D721Med (cell line): ENCODE data around the gene KIFC3.

Source experiments
- DNase-seq: peaks from one replicate; pipeline ENCODE4 v3.0.0; 2011; ENCODE audit warnings: low spot score; ENCODE audit not compliant: insufficient read length
- FAIRE-seq: peaks from 2 replicates; lab custom pipeline; 2011; peaks lifted over from hg19 to GRCh38; lab: Jason Lieb, UNC
- CTCF ChIP-seq: IDR thresholded peaks from 2 replicates; pipeline ENCODE4 v1.5.1; 2012; ENCODE audit warnings: mild to moderate bottlenecking, control low read depth; ENCODE audit not compliant: insufficient read depth; ENCODE audit errors: missing control alignments

The KIFC3 gene

GRCh38 chr16:57823836-57824235 is 21.5 kb upstream of the KIFC3 start:
- no peak for DNase-seq
- no peak for FAIRE-seq

GRCh38 chr16:57822856-57823255 is 20.6 kb upstream of the KIFC3 start:
- FAIRE-seq: no peak
- TF ChIP-seq CTCF: no peak
- DNase-seq: no peak

More at GRCh38 chr16:57823836-57824235, 21.5 kb upstream of the KIFC3 start:
- TF ChIP-seq CTCF: no peak

- TF ChIP-seq CTCF: no peak
- DNase-seq: no peak
- no peak for FAIRE-seq
Observed at GRCh38 chr16:57822018-57822553, 19.8 kb upstream of the KIFC3 start.

GRCh38 chr16:57821149-57821971 is 19.1 kb upstream of the KIFC3 start:
- FAIRE-seq (no peak), DNase-seq (no peak)
- TF ChIP-seq CTCF: no peak

- DNase-seq (no peak), FAIRE-seq (no peak)
- no peak for TF ChIP-seq CTCF
Observed at GRCh38 chr16:57818377-57819064, 16.2 kb upstream of the KIFC3 start.

GRCh38 chr16:57817680-57818079 is 15.4 kb upstream of the KIFC3 start:
- DNase-seq: no peak
- TF ChIP-seq CTCF: no peak
- FAIRE-seq: no peak
